DOHH2 (cell line): ENCODE results near the gene FAM53B.

ENCODE experiments used
- H3F3A ChIP-seq: fragments of 200-600 bp; sonication (generic), shearing (Covaris generic); 2 replicates; pipeline ENCODE4 v1.6.0; 2016; ENCODE audit warnings: antibody characterized with exemption, mild to moderate bottlenecking; ENCODE audit not compliant: control insufficient read depth, insufficient read depth
- H3K27ac ChIP-seq: fragments of 200-600 bp; sonication (generic); 2 replicates; pipeline ENCODE4 v1.5.1; 2014; ENCODE audit warnings: low read depth, mild to moderate bottlenecking, low read length, moderate library complexity
- H3K27me3 ChIP-seq: fragments of 200-600 bp; sonication (generic); 2 replicates; pipeline ENCODE4 v1.6.1; 2014; ENCODE audit warnings: mild to moderate bottlenecking, low read length, mixed read lengths; ENCODE audit not compliant: control insufficient read depth
- H3K36me3 ChIP-seq: fragments of 200-600 bp; sonication (generic); 2 replicates; pipeline ENCODE4 v1.6.1; 2014; ENCODE audit warnings: mild to moderate bottlenecking, low read length, moderate library complexity, mixed read lengths; ENCODE audit not compliant: control insufficient read depth
- H3K4me1 ChIP-seq: fragments of 200-600 bp; sonication (generic); 2 replicates; pipeline ENCODE4 v1.6.1; 2014; ENCODE audit warnings: mild to moderate bottlenecking, low read length, mixed read lengths; ENCODE audit not compliant: control insufficient read depth
- H3K4me2 ChIP-seq: fragments of 200-600 bp; sonication (generic); 2 replicates; pipeline ENCODE4 v1.6.0; 2014; ENCODE audit warnings: mild to moderate bottlenecking, low read length, moderate library complexity
- H3K4me3 ChIP-seq: fragments of 200-600 bp; sonication (generic); 2 replicates; pipeline ENCODE4 v1.5.1; 2014; ENCODE audit warnings: mild to moderate bottlenecking, low read length, mixed read lengths
- H3K79me2 ChIP-seq: fragments of 200-600 bp; sonication (generic); 2 replicates; pipeline ENCODE4 v1.6.1; 2014; ENCODE audit warnings: mild to moderate bottlenecking, low read length, mixed read lengths; ENCODE audit not compliant: control insufficient read depth
- H3K9me2 ChIP-seq: fragments of 200-600 bp; sonication (generic); replicated peaks from 2 replicates; pipeline ENCODE4 v1.6.1; 2014; ENCODE audit warnings: mild to moderate bottlenecking, low read length, mixed read lengths; ENCODE audit not compliant: control insufficient read depth
- H3K9me3 ChIP-seq: fragments of 200-600 bp; sonication (generic); 2 replicates; pipeline ENCODE4 v1.6.1; 2014; ENCODE audit warnings: antibody characterized with exemption, low read length, mixed read lengths; ENCODE audit not compliant: control insufficient read depth, insufficient read depth
- H4K20me1 ChIP-seq: fragments of 200-600 bp; sonication (generic); 2 replicates; pipeline ENCODE4 v1.6.0; 2014; ENCODE audit warnings: low read depth, mild to moderate bottlenecking, antibody characterized with exemption, low read length, moderate library complexity; ENCODE audit not compliant: control insufficient read depth, insufficient read depth
- CTCF ChIP-seq: fragments of 200-600 bp; sonication (generic); IDR thresholded peaks from one replicate; pipeline ENCODE4 v1.5.1; 2014; ENCODE audit warnings: antibody characterized with exemption, mild to moderate bottlenecking, low read depth, low read length; ENCODE audit not compliant: poor library complexity, severe bottlenecking
- EZH2phosphoT487 ChIP-seq: fragments of 200-600 bp; sonication (generic); IDR thresholded peaks from 2 replicates; pipeline ENCODE4 v1.6.1; 2017; ENCODE audit warnings: borderline replicate concordance, mild to moderate bottlenecking, antibody characterized with exemption, low read length, moderate library complexity, mixed read lengths

The FAM53B gene

GRCh38 chr10:124575107-124576035 lies 168.8 kb downstream of the FAM53B start:
- no peak overlapping the region for H3K27ac ChIP-seq
- H3K9me2 ChIP-seq = no peaks in the 10 kb centered on the region
- no peak overlapping the region for H3K4me2 ChIP-seq
- H3K79me2 ChIP-seq = no peaks in the 10 kb centered on the region
- no peaks in the 10 kb centered on the region for H3K36me3 ChIP-seq
- peaks cover 3% of the 10 kb centered on the region; the same call in 1 of the 2 replicates for H3K4me1 ChIP-seq
- TF ChIP-seq EZH2phosphoT487 (no peak), CTCF (no peak)
- no peaks in the 10 kb centered on the region; the same call in 1 of the 2 replicates for H3K9me3 ChIP-seq
- H3F3A ChIP-seq = no peaks in the 10 kb centered on the region
- no peak overlapping the region for H3K4me3 ChIP-seq
- no peaks in the 10 kb centered on the region for H3K27me3 ChIP-seq
- H4K20me1 ChIP-seq = no peaks in the 10 kb centered on the region

GRCh38 chr10:124574456-124575070 lies 169.6 kb downstream of the FAM53B start:
- Histone ChIP-seq H4K20me1 (no peaks in the 10 kb centered on the region), H3K27me3 (no peaks in the 10 kb centered on the region), H3K9me3 (no peaks in the 10 kb centered on the region), H3K36me3 (no peaks in the 10 kb centered on the region), H3K79me2 (no peaks in the 10 kb centered on the region), H3F3A (no peaks in the 10 kb centered on the region), H3K4me3 (no peak overlapping the region), H3K27ac (no peak overlapping the region), H3K9me2 (no peaks in the 10 kb centered on the region), H3K4me1 (peaks cover 11% of the 10 kb centered on the region), H3K4me2 (no peak overlapping the region)
- TF ChIP-seq EZH2phosphoT487 = no peak
- no peak for TF ChIP-seq CTCF

GRCh38 chr10:124573726-124574455 lies 170.3 kb downstream of the FAM53B start:
- Histone ChIP-seq H3K9me2 (no peaks in the 10 kb centered on the region), H3K27ac (no peak overlapping the region), H3K36me3 (no peaks in the 10 kb centered on the region), H3K4me1 (peaks cover 14% of the 10 kb centered on the region), H3K79me2 (no peaks in the 10 kb centered on the region), H3F3A (no peaks in the 10 kb centered on the region), H4K20me1 (no peaks in the 10 kb centered on the region), H3K27me3 (no peaks in the 10 kb centered on the region), H3K4me3 (no peak overlapping the region), H3K9me3 (no peaks in the 10 kb centered on the region), H3K4me2 (no peak overlapping the region)
- TF ChIP-seq EZH2phosphoT487 (no peak), CTCF (no peak)
